Karpas-422 (cell line): ENCODE results near the gene MOBP. TPM values are rescaled to one million over a fixed set of nuclear protein-coding genes. Genes with fewer than 3 reads are reported as not detected.
"Not testable (repeated sequence)": the region's sequence is repeated elsewhere in the genome, so short reads cannot be mapped to it uniquely, and the experiment has no call there.

Experiments used
- DNase-seq: peaks from one replicate; pipeline ENCODE4 v3.0.0-alpha.2; 2015
- H2AFZ ChIP-seq: fragments of 200-600 bp; sonication (generic); 2 replicates; pipeline ENCODE4 v1.6.1; 2014; ENCODE audit warnings: antibody characterized with exemption, low read length, mixed read lengths
- H3K27ac ChIP-seq: fragments of 200-600 bp; sonication (generic); 2 replicates; pipeline ENCODE4 v1.5.1; 2014; ENCODE audit warnings: mild to moderate bottlenecking, low read length, moderate library complexity
- H3K27me3 ChIP-seq: fragments of 200-600 bp; sonication (generic); 2 replicates; pipeline ENCODE4 v1.6.1; 2014; ENCODE audit warnings: low read length, mixed read lengths
- H3K36me3 ChIP-seq: fragments of 200-600 bp; sonication (generic); 2 replicates; pipeline ENCODE4 v1.6.1; 2014; ENCODE audit warnings: low read length, mixed read lengths; ENCODE audit not compliant: insufficient read depth
- H3K4me1 ChIP-seq: fragments of 200-600 bp; sonication (generic); 2 replicates; pipeline ENCODE4 v1.6.1; 2014; ENCODE audit warnings: mild to moderate bottlenecking, low read length, mixed read lengths
- H3K4me2 ChIP-seq: fragments of 200-600 bp; sonication (generic); 2 replicates; pipeline ENCODE4 v1.6.1; 2014; ENCODE audit warnings: low read length, low read depth, mild to moderate bottlenecking; ENCODE audit not compliant: poor library complexity, severe bottlenecking
- H3K4me3 ChIP-seq: fragments of 200-600 bp; sonication (generic); 2 replicates; pipeline ENCODE4 v1.5.1; 2014; ENCODE audit warnings: mild to moderate bottlenecking, antibody characterized with exemption, low read length, mixed read lengths
- H3K79me2 ChIP-seq: fragments of 200-600 bp; sonication (generic); 2 replicates; pipeline ENCODE4 v1.6.1; 2014; ENCODE audit warnings: mild to moderate bottlenecking, low read length, mixed read lengths
- H3K9ac ChIP-seq: fragments of 200-600 bp; sonication (generic); 2 replicates; pipeline ENCODE4 v1.6.0; 2014; ENCODE audit warnings: low read length
- H3K9me2 ChIP-seq: fragments of 200-600 bp; sonication (generic), shearing (Covaris generic); replicated peaks from 2 replicates; pipeline ENCODE4 v1.6.0; 2014; ENCODE audit warnings: mild to moderate bottlenecking, low read length, moderate library complexity; ENCODE audit not compliant: insufficient read depth
- H3K9me3 ChIP-seq: fragments of 300-700, 200-600 bp; sonication (generic); 2 replicates; pipeline ENCODE4 v1.6.1; 2014; ENCODE audit warnings: low read length, mixed read lengths
- H4K20me1 ChIP-seq: fragments of 200-600 bp; sonication (generic); 2 replicates; pipeline ENCODE4 v1.6.1; 2014; ENCODE audit warnings: mild to moderate bottlenecking, antibody characterized with exemption, low read length, low read depth; ENCODE audit not compliant: insufficient read depth
- total RNA-seq: library from RNA; depleted of rRNA; stranded (reverse); fragments of >200 nt; shearing (Covaris generic); gene quantifications from 2 replicates; pipeline ENCODE4 v1.2.3, GENCODE V29; 2014; ENCODE audit warnings: low replicate concordance

MOBP gene
- total RNA-seq, 1 experiment from 2014 or later = not detected

GRCh38 chr3:39456159-39456558 lies 11.3 kb upstream of the MOBP start:
- H3K36me3 ChIP-seq = no peaks in the 10 kb centered on the region
- H3K4me3 ChIP-seq = no peak overlapping the region
- no peak for DNase-seq
- no peak overlapping the region for H3K4me2 ChIP-seq
- H3K27ac ChIP-seq = no peak overlapping the region
- no peaks in the 10 kb centered on the region for H3K9me3 ChIP-seq
- no peaks in the 10 kb centered on the region for H3K27me3 ChIP-seq
- H3K79me2 ChIP-seq = no peaks in the 10 kb centered on the region
- H2AFZ ChIP-seq = no peak overlapping the region
- no peak overlapping the region for H3K9ac ChIP-seq
- no peaks in the 10 kb centered on the region for H4K20me1 ChIP-seq
- H3K4me1 ChIP-seq = no peaks in the 10 kb centered on the region
- H3K9me2 ChIP-seq = no peaks in the 10 kb centered on the region

DNA sequence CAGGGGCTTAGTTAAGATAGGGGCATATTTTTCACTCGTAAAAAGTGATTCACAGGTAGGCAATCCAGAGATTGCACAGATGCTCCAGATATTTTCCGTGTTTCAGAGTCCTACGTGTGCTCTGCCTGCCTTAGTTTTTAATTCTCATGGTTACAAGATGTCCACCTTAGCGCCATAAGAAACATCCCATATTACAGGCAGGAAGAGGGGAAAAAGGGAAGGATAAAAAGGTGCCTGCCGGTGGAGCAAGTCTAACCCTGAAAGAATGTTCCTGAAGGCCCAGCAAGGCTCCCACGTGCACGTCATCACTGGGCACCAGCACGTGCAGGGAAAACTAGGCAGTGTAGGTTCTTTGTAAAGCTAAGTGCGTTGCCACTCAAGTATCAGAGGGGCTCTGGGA lies 10.1 kb upstream of the MOBP start:
- H3K4me1 ChIP-seq = no peaks in the 10 kb centered on the region
- H3K79me2 ChIP-seq = no peaks in the 10 kb centered on the region
- H3K4me2 ChIP-seq = no peak overlapping the region
- no peaks in the 10 kb centered on the region for H3K9me2 ChIP-seq
- DNase-seq = no peak
- no peaks in the 10 kb centered on the region for H3K36me3 ChIP-seq
- no peak overlapping the region for H3K4me3 ChIP-seq
- H3K9me3 ChIP-seq = no peaks in the 10 kb centered on the region
- no peak overlapping the region for H3K9ac ChIP-seq
- H3K27me3 ChIP-seq = no peaks in the 10 kb centered on the region
- H2AFZ ChIP-seq = no peak overlapping the region
- H4K20me1 ChIP-seq = no peaks in the 10 kb centered on the region
- no peak overlapping the region for H3K27ac ChIP-seq

GRCh38 chr3:39458579-39458978 lies 8.9 kb upstream of the MOBP start:
- H3K9me3 ChIP-seq, H3K79me2 ChIP-seq, H3K27me3 ChIP-seq, H3K36me3 ChIP-seq, H4K20me1 ChIP-seq, H3K4me3 ChIP-seq, H3K9me2 ChIP-seq, H2AFZ ChIP-seq, H3K27ac ChIP-seq, H3K9ac ChIP-seq, H3K4me1 ChIP-seq, H3K4me2 ChIP-seq, DNase-seq: not testable (repeated sequence)

DNA sequence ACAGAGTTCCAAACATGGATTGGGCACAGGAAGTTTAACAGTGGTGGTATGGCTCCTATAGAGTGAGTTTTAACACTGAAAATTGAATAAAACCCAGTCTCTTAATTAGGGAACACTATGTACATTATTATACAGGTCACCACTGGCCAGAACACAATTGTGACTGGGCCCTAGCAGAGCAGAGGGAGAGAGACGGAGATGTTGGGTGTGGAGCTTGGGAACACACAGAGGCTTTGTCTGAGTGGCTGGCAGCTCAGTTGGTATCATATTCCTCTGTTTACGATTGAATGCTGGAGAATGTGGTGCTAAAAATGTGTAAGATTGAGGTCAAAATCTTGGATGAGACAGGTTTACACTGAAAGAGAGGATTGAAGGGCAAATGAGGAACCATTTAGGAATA lies 6.8 kb upstream of the MOBP start:
- DNase-seq = no peak
- H3K36me3 ChIP-seq = no peaks in the 10 kb centered on the region
- H3K9ac ChIP-seq = no peak overlapping the region
- H3K27me3 ChIP-seq = no peaks in the 10 kb centered on the region
- H3K9me2 ChIP-seq = no peaks in the 10 kb centered on the region
- H3K9me3 ChIP-seq = no peaks in the 10 kb centered on the region
- H3K4me3 ChIP-seq = no peak overlapping the region
- no peak overlapping the region for H2AFZ ChIP-seq
- no peak overlapping the region for H3K4me2 ChIP-seq
- no peaks in the 10 kb centered on the region for H3K79me2 ChIP-seq
- H4K20me1 ChIP-seq = no peaks in the 10 kb centered on the region
- no peaks in the 10 kb centered on the region for H3K4me1 ChIP-seq
- H3K27ac ChIP-seq = no peak overlapping the region

GRCh38 chr3:39463269-39463668 lies 4.2 kb upstream of the MOBP start:
- Histone ChIP-seq H3K4me2 (no peak overlapping the region), H3K36me3 (no peaks in the 10 kb centered on the region), H3K79me2 (no peaks in the 10 kb centered on the region), H2AFZ (no peak overlapping the region), H3K9ac (no peak overlapping the region), H3K4me3 (no peak overlapping the region), H4K20me1 (no peaks in the 10 kb centered on the region), H3K9me2 (no peaks in the 10 kb centered on the region), H3K27ac (no peak overlapping the region), H3K27me3 (no peaks in the 10 kb centered on the region), H3K4me1 (no peaks in the 10 kb centered on the region), H3K9me3 (no peaks in the 10 kb centered on the region)
- DNase-seq = no peak

- no peaks in the 10 kb centered on the region for H3K9me2 ChIP-seq
- H2AFZ ChIP-seq = no peak overlapping the region
- no peaks in the 10 kb centered on the region for H3K9me3 ChIP-seq
- no peaks in the 10 kb centered on the region for H3K79me2 ChIP-seq
- H3K36me3 ChIP-seq = no peaks in the 10 kb centered on the region
- no peak overlapping the region for H3K4me3 ChIP-seq
- no peaks in the 10 kb centered on the region for H3K27me3 ChIP-seq
- H3K4me1 ChIP-seq = no peaks in the 10 kb centered on the region
- no peak for DNase-seq
- H3K27ac ChIP-seq = no peak overlapping the region
- no peaks in the 10 kb centered on the region for H4K20me1 ChIP-seq
- no peak overlapping the region for H3K4me2 ChIP-seq
- no peak overlapping the region for H3K9ac ChIP-seq
These were observed 492 bp upstream of the MOBP start for GRCh38 chr3:39466988-39467387.

- Histone ChIP-seq H4K20me1 (no peaks in the 10 kb centered on the region), H3K79me2 (no peaks in the 10 kb centered on the region), H3K27me3 (no peaks in the 10 kb centered on the region), H3K4me3 (no peak overlapping the region), H3K9me3 (no peaks in the 10 kb centered on the region), H3K36me3 (no peaks in the 10 kb centered on the region), H3K9me2 (no peaks in the 10 kb centered on the region), H3K4me2 (no peak overlapping the region), H3K4me1 (no peaks in the 10 kb centered on the region), H3K27ac (no peak overlapping the region), H2AFZ (no peak overlapping the region), H3K9ac (no peak overlapping the region)
- no peak for DNase-seq
These were observed 592 bp downstream of the MOBP start for GRCh38 chr3:39468108-39468436.

- H3K79me2 ChIP-seq = no peaks in the 10 kb centered on the region
- no peaks in the 10 kb centered on the region for H3K9me2 ChIP-seq
- H3K4me1 ChIP-seq = no peaks in the 10 kb centered on the region; the same call in 1 of the 2 replicates
- DNase-seq = no peak
- H3K27me3 ChIP-seq = no peaks in the 10 kb centered on the region
- H3K27ac ChIP-seq = no peak overlapping the region
- no peaks in the 10 kb centered on the region for H3K9me3 ChIP-seq
- H3K4me3 ChIP-seq = no peak overlapping the region
- H4K20me1 ChIP-seq = no peaks in the 10 kb centered on the region
- H3K36me3 ChIP-seq = no peaks in the 10 kb centered on the region
- no peak overlapping the region for H3K4me2 ChIP-seq
- no peak overlapping the region for H3K9ac ChIP-seq
- H2AFZ ChIP-seq = no peak overlapping the region
These were observed 1.8 kb downstream of the MOBP start for GRCh38 chr3:39469258-39469657.

DNA sequence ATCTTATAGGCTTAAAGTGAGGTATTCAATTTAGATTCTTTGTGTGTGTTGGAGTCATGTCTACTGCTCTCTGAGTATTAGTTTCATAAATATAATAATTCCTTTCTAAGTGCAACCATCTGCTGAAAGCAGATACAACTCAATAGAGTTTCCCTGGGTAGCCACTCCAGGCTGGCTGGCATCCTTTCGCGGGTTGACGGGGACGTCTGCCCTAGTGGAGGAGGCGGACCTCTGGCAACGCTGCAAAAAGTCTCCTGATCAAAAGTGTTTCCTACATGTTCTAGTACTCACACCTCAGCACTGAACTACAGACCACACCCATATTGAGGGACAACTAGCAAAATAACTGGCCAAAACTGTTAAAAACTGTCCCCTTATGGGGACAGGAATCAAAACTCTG lies 2.5 kb downstream of the MOBP start:
- Histone ChIP-seq H3K4me3 (no peak overlapping the region), H3K4me2 (no peak overlapping the region), H3K27ac (no peak overlapping the region), H3K4me1 (no peaks in the 10 kb centered on the region; the same call in 1 of the 2 replicates), H3K27me3 (no peaks in the 10 kb centered on the region), H2AFZ (no peak overlapping the region), H3K79me2 (no peaks in the 10 kb centered on the region), H3K9me2 (no peaks in the 10 kb centered on the region), H3K36me3 (no peaks in the 10 kb centered on the region), H4K20me1 (no peaks in the 10 kb centered on the region), H3K9me3 (no peaks in the 10 kb centered on the region), H3K9ac (no peak overlapping the region)
- no peak for DNase-seq
